SK-N-SH treated with all-trans-retinoic acid at 6 μM for 48 hours (cell line): Measurements from ENCODE around the gene SLC44A3.

Experiments used
- ARNTL ChIP-seq: fragments of 450-650 bp; formaldehyde crosslinking; IDR thresholded peaks from 2 replicates; pipeline ENCODE4 v1.5.0; 2020; ENCODE audit warnings: low read depth, mild to moderate bottlenecking, moderate library complexity, borderline replicate concordance
- OSR1 ChIP-seq: fragments of 250-450 bp; sonication (Bioruptor Pico); IDR thresholded peaks from 2 replicates; pipeline ENCODE4 v1.8.0; 2022; ENCODE audit warnings: moderate library complexity, mild to moderate bottlenecking, inconsistent platforms
- RARB ChIP-seq: fragments of 250-450 bp; sonication (Bioruptor Pico); IDR thresholded peaks from 2 replicates; pipeline ENCODE4 v1.8.0; 2021; ENCODE audit warnings: mild to moderate bottlenecking, moderate library complexity
- ZFP3 ChIP-seq: fragments of 250-450 bp; sonication (Bioruptor Pico); IDR thresholded peaks from 2 replicates; pipeline ENCODE4 v1.5.0; 2020; ENCODE audit warnings: mild to moderate bottlenecking, moderate library complexity
- TF ChIP-seq, protein P1 (sequence below): fragments of 250-450 bp; sonication (Bioruptor Pico); IDR thresholded peaks from 2 replicates; pipeline ENCODE4 v1.8.0; 2020; ENCODE audit warnings: mild to moderate bottlenecking, moderate library complexity, borderline replicate concordance
- TF ChIP-seq, protein P2 (sequence below): fragments of 250-450 bp; sonication (Bioruptor Pico); IDR thresholded peaks from 2 replicates; pipeline ENCODE4 v1.5.1; 2021; ENCODE audit warnings: mild to moderate bottlenecking, moderate library complexity

- TF ChIP-seq ZFP3 (CRISPR knock-in tag) (no peak), OSR1 (CRISPR knock-in tag) (no peak), RARB (CRISPR knock-in tag) (no peak), ARNTL (no peak)
- TF ChIP-seq, protein P1, sequence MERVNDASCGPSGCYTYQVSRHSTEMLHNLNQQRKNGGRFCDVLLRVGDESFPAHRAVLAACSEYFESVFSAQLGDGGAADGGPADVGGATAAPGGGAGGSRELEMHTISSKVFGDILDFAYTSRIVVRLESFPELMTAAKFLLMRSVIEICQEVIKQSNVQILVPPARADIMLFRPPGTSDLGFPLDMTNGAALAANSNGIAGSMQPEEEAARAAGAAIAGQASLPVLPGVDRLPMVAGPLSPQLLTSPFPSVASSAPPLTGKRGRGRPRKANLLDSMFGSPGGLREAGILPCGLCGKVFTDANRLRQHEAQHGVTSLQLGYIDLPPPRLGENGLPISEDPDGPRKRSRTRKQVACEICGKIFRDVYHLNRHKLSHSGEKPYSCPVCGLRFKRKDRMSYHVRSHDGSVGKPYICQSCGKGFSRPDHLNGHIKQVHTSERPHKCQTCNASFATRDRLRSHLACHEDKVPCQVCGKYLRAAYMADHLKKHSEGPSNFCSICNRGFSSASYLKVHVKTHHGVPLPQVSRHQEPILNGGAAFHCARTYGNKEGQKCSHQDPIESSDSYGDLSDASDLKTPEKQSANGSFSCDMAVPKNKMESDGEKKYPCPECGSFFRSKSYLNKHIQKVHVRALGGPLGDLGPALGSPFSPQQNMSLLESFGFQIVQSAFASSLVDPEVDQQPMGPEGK: no peak
- TF ChIP-seq, protein P2, sequence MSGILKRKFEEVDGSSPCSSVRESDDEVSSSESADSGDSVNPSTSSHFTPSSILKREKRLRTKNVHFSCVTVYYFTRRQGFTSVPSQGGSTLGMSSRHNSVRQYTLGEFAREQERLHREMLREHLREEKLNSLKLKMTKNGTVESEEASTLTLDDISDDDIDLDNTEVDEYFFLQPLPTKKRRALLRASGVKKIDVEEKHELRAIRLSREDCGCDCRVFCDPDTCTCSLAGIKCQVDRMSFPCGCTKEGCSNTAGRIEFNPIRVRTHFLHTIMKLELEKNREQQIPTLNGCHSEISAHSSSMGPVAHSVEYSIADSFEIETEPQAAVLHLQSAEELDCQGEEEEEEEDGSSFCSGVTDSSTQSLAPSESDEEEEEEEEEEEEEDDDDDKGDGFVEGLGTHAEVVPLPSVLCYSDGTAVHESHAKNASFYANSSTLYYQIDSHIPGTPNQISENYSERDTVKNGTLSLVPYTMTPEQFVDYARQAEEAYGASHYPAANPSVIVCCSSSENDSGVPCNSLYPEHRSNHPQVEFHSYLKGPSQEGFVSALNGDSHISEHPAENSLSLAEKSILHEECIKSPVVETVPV (CRISPR knock-in tag): no peak
These were observed 45.2 kb downstream of the SLC44A3 start for GRCh38 chr1:94865360-94865759.
